T-cell (primary cell): Measurements from ENCODE around the gene CHI3L2. TPM values are rescaled to one million over a fixed set of nuclear protein-coding genes. Genes with fewer than 3 reads are reported as not detected.

Source experiments
- ATAC-seq, 4 experiments: fragments of 200-7000 bp in 3 of 4; fragments of 150-1000 bp in 1 of 4; cut with Tn5 transposase; replicated peaks in 1 of 4; 1 replicate in 3 of 4; 2 replicates in 1 of 4; pipeline ENCODE4 v1.10.0; 2021; ENCODE audit warnings: moderate library complexity in 3 of 4, mild to moderate bottlenecking in 2 of 4, moderate number of reproducible peaks in 1 of 4
- CTCF ChIA-PET, 2 donors: fragments of 300-600 bp; sonication (Branson Sonifier 250); formaldehyde crosslinking; loops; one replicate each; lab custom pipeline; 2022; ENCODE audit warnings: antibody characterized with exemption in 2 of 2; lab: Charles Lee
- POLR2A ChIA-PET, 2 donors: fragments of 300-600 bp; sonication (Branson Sonifier 250); formaldehyde crosslinking; loops; one replicate each; lab custom pipeline; 2022; ENCODE audit warnings: antibody characterized with exemption in 2 of 2; lab: Charles Lee
- DNase-seq, 35 experiments: peaks; one replicate each; pipeline versions ENCODE4 v3.0.0 to v3.0.0-alpha.2; 2013 to 2023
- H3K27ac ChIP-seq: one replicate; pipeline ENCODE4 v1.5.1; 2013; ENCODE audit warnings: low read length
- H3K27me3 ChIP-seq, 2 experiments: replicated peaks in 1 of 2; 1 replicate in 1 of 2; 2 replicates in 1 of 2; pipeline versions ENCODE4 v1.6.1 to v1.7.0; 2013; ENCODE audit warnings: low read length in 1 of 2, mixed read lengths in 1 of 2; ENCODE audit not compliant: control insufficient read depth in 2 of 2, insufficient read depth in 2 of 2; ENCODE audit errors: extremely low read depth in 1 of 2
- H3K36me3 ChIP-seq, 2 donors: 1 replicate in 1 of 2; 2 replicates in 1 of 2; pipeline versions ENCODE4 v1.6.1 to v1.7.0; 2013; ENCODE audit warnings: low read length in 1 of 2; ENCODE audit not compliant: control insufficient read depth in 2 of 2, insufficient read depth in 1 of 2; ENCODE audit errors: extremely low read depth in 1 of 2
- H3K4me1 ChIP-seq, 2 experiments: 1 replicate in 1 of 2; 2 replicates in 1 of 2; pipeline versions ENCODE4 v1.6.1 to v1.7.0; 2013; ENCODE audit warnings: low read length in 2 of 2, mixed read lengths in 1 of 2; ENCODE audit not compliant: insufficient read depth in 2 of 2, control insufficient read depth in 1 of 2; ENCODE audit errors: extremely low read depth in 1 of 2
- H3K4me3 ChIP-seq, 2 donors: 1 replicate in 1 of 2; 2 replicates in 1 of 2; pipeline versions ENCODE4 v1.5.1 to v1.7.0; 2013; ENCODE audit warnings: mild to moderate bottlenecking in 2 of 2, low read length in 1 of 2, moderate library complexity in 1 of 2; ENCODE audit not compliant: control insufficient read depth in 1 of 2; ENCODE audit errors: extremely low read depth in 1 of 2
- H3K9me3 ChIP-seq: 2 replicates; pipeline ENCODE4 v1.7.0; 2013
- H3K27ac Mint-ChIP-seq, 2 donors: one replicate each; pipeline ENCODE4 v1.8.0; 2020 to 2021; ENCODE audit warnings: mild to moderate bottlenecking in 2 of 2, mixed read lengths in 2 of 2
- H3K27me3 Mint-ChIP-seq, 2 donors: one replicate each; pipeline ENCODE4 v1.8.0; 2021 to 2022; ENCODE audit warnings: mixed read lengths in 2 of 2
- H3K36me3 Mint-ChIP-seq: one replicate; pipeline ENCODE4 v1.8.0; 2021; ENCODE audit warnings: mixed read lengths
- H3K4me1 Mint-ChIP-seq, 3 donors: one replicate each; pipeline ENCODE4 v1.8.0; 2020 to 2022; ENCODE audit warnings: mixed read lengths in 3 of 3, mild to moderate bottlenecking in 1 of 3
- H3K4me3 Mint-ChIP-seq, 3 donors: one replicate each; pipeline ENCODE4 v1.8.0; 2020 to 2022; ENCODE audit warnings: mild to moderate bottlenecking in 3 of 3, mixed read lengths in 3 of 3, moderate library complexity in 3 of 3
- H3K9me3 Mint-ChIP-seq, 3 donors: one replicate each; pipeline ENCODE4 v1.8.0; 2020 to 2022; ENCODE audit warnings: mixed read lengths in 3 of 3
- WGBS: methylation state at CpG from one replicate; pipeline ENCODE4 v1.1.5; 2013; ENCODE audit warnings: missing lambda C conversion rate; ENCODE audit not compliant: insufficient coverage; 5-methylcytosine and 5-hydroxymethylcytosine counted together
- total RNA-seq, 35 experiments: library from RNA in 6 of 35; stranded (reverse) in 6 of 35; fragments of 120-200 nt in 1 of 35; gene quantifications; one replicate each; pipeline versions ENCODE4 v1.2.1 to v1.2.4 and lab custom pipeline; 2013 to 2026

CHI3L2 gene
- total RNA-seq, 5 donors from 2014 or later (not counting 1 experiment from before 2014, with no cell fraction given), result 3.6 to 28.1 (median 10.9) TPM

GRCh38 chr1:111253876-111254275 is 26.4 kb downstream of the CHI3L2 start:
- Histone ChIP-seq H3K4me3 (no peak overlapping the region), H3K9me3 (no peaks in the 10 kb centered on the region), H3K36me3 (no peaks in the 10 kb centered on the region), H3K4me1 (peaks cover 4 to 15% of the 10 kb centered on the region in 2 experiments), H3K27me3 (no peaks in the 10 kb centered on the region), H3K27ac (no peak overlapping the region)
- Mint-ChIP-seq H3K4me1 (peaks cover 22 to 31% (median 31%) of the 10 kb centered on the region in 3 donors), H3K27me3 (no peaks in the 10 kb centered on the region), H3K36me3 (no peaks in the 10 kb centered on the region), H3K9me3 (no peaks in the 10 kb centered on the region), H3K4me3 (no peak overlapping the region), H3K27ac (no peak overlapping the region)
- ChIA-PET CTCF (interaction anchor here in 1 of 2 donors (1.5 kb wide), 1 partner anchor 17 kb away, joined by 3 read pairs; no protein-coding TSS in a partner anchor), POLR2A (no interaction called here)
- 100% methylated on average over 1 of the region's 1 CpG for WGBS
- no peak for ATAC-seq
- DNase-seq, result no peak

- DNase-seq (no peak), ATAC-seq (no peak)
- Histone ChIP-seq H3K9me3 (no peaks in the 10 kb centered on the region), H3K27ac (no peak overlapping the region), H3K4me3 (no peak overlapping the region), H3K27me3 (no peaks in the 10 kb centered on the region), H3K4me1 (peaks cover 0 to 3% of the 10 kb centered on the region in 2 experiments), H3K36me3 (no peaks in the 10 kb centered on the region)
- POLR2A ChIA-PET, result no interaction called here
- no peak overlapping the region for H3K4me3 Mint-ChIP-seq
- H3K9me3 Mint-ChIP-seq, result peaks cover 0 to 4% (median 2%) of the 10 kb centered on the region in 3 donors
- CTCF ChIA-PET, result no interaction called here
- H3K4me1 Mint-ChIP-seq, result peaks cover 5 to 15% (median 14%) of the 10 kb centered on the region in 3 donors
- 69% methylated on average over 4 of the region's 8 CpGs for WGBS
- no peaks in the 10 kb centered on the region for H3K27me3 Mint-ChIP-seq
- no peak overlapping the region for H3K27ac Mint-ChIP-seq
- no peaks in the 10 kb centered on the region for H3K36me3 Mint-ChIP-seq
Observed at GRCh38 chr1:111256988-111257658, 29.6 kb downstream of the CHI3L2 start.

GRCh38 chr1:111267801-111268508 is 40.4 kb downstream of the CHI3L2 start:
- H3K27me3 ChIP-seq, result peaks cover 5 to 25% of the 10 kb centered on the region in 2 experiments
- no peaks in the 10 kb centered on the region for H3K9me3 ChIP-seq
- ChIA-PET CTCF (no interaction called here), POLR2A (no interaction called here)
- 100% methylated on average over 1 of the region's 4 CpGs for WGBS
- ATAC-seq (no peak), DNase-seq (no peak)
- H3K27ac ChIP-seq, result no peak overlapping the region
- H3K36me3 ChIP-seq, result no peaks in the 10 kb centered on the region
- Mint-ChIP-seq H3K27ac (no peak overlapping the region), H3K9me3 (peaks cover 6 to 28% (median 16%) of the 10 kb centered on the region in 3 donors), H3K4me1 (peaks cover 11 to 15% (median 12%) of the 10 kb centered on the region in 3 donors), H3K36me3 (peaks cover 12% of the 10 kb centered on the region), H3K27me3 (peaks cover 19 to 25% of the 10 kb centered on the region in 2 donors), H3K4me3 (no peak overlapping the region)
- peaks cover 9 to 12% of the 10 kb centered on the region in 2 experiments for H3K4me1 ChIP-seq
- H3K4me3 ChIP-seq, result no peak overlapping the region

- WGBS, result 100% methylated on average over 1 of the region's 4 CpGs
- ATAC-seq, result no peak
- Histone ChIP-seq H3K27me3 (peaks cover 5 to 25% of the 10 kb centered on the region in 2 experiments), H3K4me3 (no peak overlapping the region), H3K27ac (no peak overlapping the region), H3K36me3 (no peaks in the 10 kb centered on the region), H3K9me3 (no peaks in the 10 kb centered on the region), H3K4me1 (peaks cover 9 to 13% of the 10 kb centered on the region in 2 experiments)
- Mint-ChIP-seq H3K9me3 (peaks cover 2 to 17% (median 9%) of the 10 kb centered on the region in 3 donors), H3K36me3 (peaks cover 8% of the 10 kb centered on the region), H3K4me3 (peak overlapping the region in 1 of 3 donors; percentile 66), H3K4me1 (peaks cover 15 to 19% (median 17%) of the 10 kb centered on the region in 3 donors), H3K27me3 (peaks cover 19 to 25% of the 10 kb centered on the region in 2 donors), H3K27ac (no peak overlapping the region)
- CTCF ChIA-PET, result no interaction called here
- DNase-seq, result no peak
- POLR2A ChIA-PET, result no interaction called here
Observed at GRCh38 chr1:111269825-111270406, 42.4 kb downstream of the CHI3L2 start.

- no peak overlapping the region for H3K27ac Mint-ChIP-seq
- H3K27ac ChIP-seq, result no peak overlapping the region
- no peaks in the 10 kb centered on the region for H3K36me3 ChIP-seq
- POLR2A ChIA-PET, result no interaction called here
- CTCF ChIA-PET, result no interaction called here
- H3K4me3 Mint-ChIP-seq, result peak overlapping the region; percentile 49 to 66 (median 58)
- H3K27me3 Mint-ChIP-seq, result peaks cover 19 to 25% of the 10 kb centered on the region in 2 donors
- H3K9me3 ChIP-seq, result no peaks in the 10 kb centered on the region
- peaks cover 9 to 15% of the 10 kb centered on the region in 2 experiments for H3K4me1 ChIP-seq
- peak in 3 of 4 experiments; percentile 39 to 54 (median 50) for ATAC-seq
- H3K4me3 ChIP-seq, result peak overlapping the region; percentile 28 to 75
- 21% methylated on average over 22 of the region's 40 CpGs for WGBS
- peak in 7 of 35 experiments; percentile 1 to 12 (median 4) for DNase-seq
- H3K36me3 Mint-ChIP-seq, result peaks cover 5% of the 10 kb centered on the region
- peaks cover 0 to 7% (median 3%) of the 10 kb centered on the region in 3 donors for H3K9me3 Mint-ChIP-seq
- peaks cover 5 to 25% of the 10 kb centered on the region in 2 experiments for H3K27me3 ChIP-seq
- peaks cover 15 to 26% (median 24%) of the 10 kb centered on the region in 3 donors for H3K4me1 Mint-ChIP-seq
Observed at GRCh38 chr1:111270771-111271463, 43.4 kb downstream of the CHI3L2 start.
